HEK293 (cell line): ENCODE results near the gene RPL35A.

Experiments
- GFI1B ChIP-seq: fragments of 450-650 bp; formaldehyde crosslinking; IDR thresholded peaks from 2 replicates; pipeline ENCODE4 v1.5.1; 2016; ENCODE audit warnings: missing biosample characterization, missing genetic modification characterization
- KLF8 ChIP-seq: fragments of 450-650 bp; formaldehyde crosslinking; IDR thresholded peaks from 2 replicates; pipeline ENCODE4 v1.5.1; 2016; ENCODE audit warnings: missing biosample characterization, missing genetic modification characterization
- RBAK ChIP-seq: fragments of 450-650 bp; formaldehyde crosslinking; IDR thresholded peaks from 2 replicates; pipeline ENCODE4 v1.5.1; 2016; ENCODE audit warnings: missing biosample characterization, missing genetic modification characterization
- SALL2 ChIP-seq: fragments of 450-650 bp; formaldehyde crosslinking; IDR thresholded peaks from 2 replicates; pipeline ENCODE4 v1.5.0; 2017; ENCODE audit warnings: missing biosample characterization, mild to moderate bottlenecking, missing genetic modification characterization, borderline replicate concordance
- ZIC2 ChIP-seq: fragments of 450-650 bp; formaldehyde crosslinking; IDR thresholded peaks from 2 replicates; pipeline ENCODE4 v1.5.1; 2016; ENCODE audit warnings: missing biosample characterization, missing genetic modification characterization
- ZNF121 ChIP-seq: fragments of 450-650 bp; formaldehyde crosslinking; IDR thresholded peaks from 2 replicates; pipeline ENCODE4 v1.5.1; 2016; ENCODE audit warnings: missing biosample characterization, missing genetic modification characterization
- ZNF140 ChIP-seq: fragments of 450-650 bp; formaldehyde crosslinking; IDR thresholded peaks from 2 replicates; pipeline ENCODE4 v1.5.1; 2016; ENCODE audit warnings: missing biosample characterization, missing genetic modification characterization
- ZNF239 ChIP-seq: fragments of 450-650 bp; formaldehyde crosslinking; IDR thresholded peaks from 2 replicates; pipeline ENCODE4 v1.5.1; 2016; ENCODE audit warnings: missing biosample characterization, missing genetic modification characterization
- ZNF274 ChIP-seq, 2 experiments: fragments of 200-500 bp in 1 of 2; fragments of 450-650 bp in 1 of 2; sonication (Bioruptor generic) in 1 of 2; formaldehyde crosslinking in 1 of 2; IDR thresholded peaks; 2 replicates each; pipeline versions ENCODE4 v1.5.1 to v1.6.1; 2014 to 2016; ENCODE audit warnings: borderline replicate concordance in 1 of 2, inconsistent platforms in 1 of 2, low read length in 1 of 2, missing biosample characterization in 1 of 2, missing genetic modification characterization in 1 of 2
- ZNF324 ChIP-seq: fragments of 450-650 bp; formaldehyde crosslinking; IDR thresholded peaks from 2 replicates; pipeline ENCODE4 v1.5.1; 2016; ENCODE audit warnings: missing biosample characterization, missing genetic modification characterization
- ZNF843 ChIP-seq: fragments of 450-650 bp; formaldehyde crosslinking; IDR thresholded peaks from 2 replicates; pipeline ENCODE4 v1.5.1; 2016; ENCODE audit warnings: missing biosample characterization, missing genetic modification characterization
- TF ChIP-seq, protein P1 (sequence below): fragments of 450-650 bp; formaldehyde crosslinking; IDR thresholded peaks from 2 replicates; pipeline ENCODE4 v1.5.1; 2016; ENCODE audit warnings: missing biosample characterization, missing genetic modification characterization
- TF ChIP-seq, protein P2 (sequence below): IDR thresholded peaks from 2 replicates; pipeline ENCODE4 v1.6.1; 2011; ENCODE audit warnings: mild to moderate bottlenecking, low read depth, low read length, borderline replicate concordance

DNA sequence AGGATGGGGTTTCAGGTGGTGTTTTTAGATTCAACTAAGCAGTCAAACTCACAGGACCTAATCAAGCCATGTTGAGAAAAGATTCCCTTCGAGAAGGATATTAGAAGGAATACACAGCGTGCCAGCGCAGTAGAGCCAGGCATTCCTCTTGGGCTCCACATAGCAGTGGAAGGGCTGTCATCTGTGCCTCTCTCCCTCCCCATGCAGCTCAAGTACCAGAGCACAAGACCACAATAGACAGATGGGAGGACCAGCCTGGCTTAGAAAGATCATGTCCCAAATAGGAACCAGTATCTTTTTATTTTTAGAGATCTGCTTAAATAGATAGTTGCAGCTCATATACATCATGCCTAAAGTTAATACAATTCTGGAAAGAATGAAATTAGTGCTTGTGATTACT lies 47.9 kb downstream of the RPL35A start:
- no peak for TF ChIP-seq ZNF274 (IDR thresholded peaks at IDR 0.05; ENCODE audit: low read length)
- no peak for TF ChIP-seq ZNF274 (tag by site-specific recombination; IDR thresholded peaks at IDR 0.05; ENCODE audit: borderline replicate concordance)
- TF ChIP-seq, protein P1, sequence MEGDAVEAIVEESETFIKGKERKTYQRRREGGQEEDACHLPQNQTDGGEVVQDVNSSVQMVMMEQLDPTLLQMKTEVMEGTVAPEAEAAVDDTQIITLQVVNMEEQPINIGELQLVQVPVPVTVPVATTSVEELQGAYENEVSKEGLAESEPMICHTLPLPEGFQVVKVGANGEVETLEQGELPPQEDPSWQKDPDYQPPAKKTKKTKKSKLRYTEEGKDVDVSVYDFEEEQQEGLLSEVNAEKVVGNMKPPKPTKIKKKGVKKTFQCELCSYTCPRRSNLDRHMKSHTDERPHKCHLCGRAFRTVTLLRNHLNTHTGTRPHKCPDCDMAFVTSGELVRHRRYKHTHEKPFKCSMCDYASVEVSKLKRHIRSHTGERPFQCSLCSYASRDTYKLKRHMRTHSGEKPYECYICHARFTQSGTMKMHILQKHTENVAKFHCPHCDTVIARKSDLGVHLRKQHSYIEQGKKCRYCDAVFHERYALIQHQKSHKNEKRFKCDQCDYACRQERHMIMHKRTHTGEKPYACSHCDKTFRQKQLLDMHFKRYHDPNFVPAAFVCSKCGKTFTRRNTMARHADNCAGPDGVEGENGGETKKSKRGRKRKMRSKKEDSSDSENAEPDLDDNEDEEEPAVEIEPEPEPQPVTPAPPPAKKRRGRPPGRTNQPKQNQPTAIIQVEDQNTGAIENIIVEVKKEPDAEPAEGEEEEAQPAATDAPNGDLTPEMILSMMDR, result no peak
- TF ChIP-seq KLF8, result no peak
- TF ChIP-seq ZNF140, result no peak
- no peak for TF ChIP-seq SALL2 (tag by site-specific recombination)
- TF ChIP-seq ZNF324 (tag by site-specific recombination), result no peak
- no peak for TF ChIP-seq ZNF239
- no peak for TF ChIP-seq ZNF121 (tag by site-specific recombination)
- no peak for TF ChIP-seq RBAK
- TF ChIP-seq ZIC2 (tag by site-specific recombination), result no peak
- no peak for TF ChIP-seq ZNF843 (tag by site-specific recombination)
- no peak for TF ChIP-seq GFI1B
- TF ChIP-seq, protein P2, sequence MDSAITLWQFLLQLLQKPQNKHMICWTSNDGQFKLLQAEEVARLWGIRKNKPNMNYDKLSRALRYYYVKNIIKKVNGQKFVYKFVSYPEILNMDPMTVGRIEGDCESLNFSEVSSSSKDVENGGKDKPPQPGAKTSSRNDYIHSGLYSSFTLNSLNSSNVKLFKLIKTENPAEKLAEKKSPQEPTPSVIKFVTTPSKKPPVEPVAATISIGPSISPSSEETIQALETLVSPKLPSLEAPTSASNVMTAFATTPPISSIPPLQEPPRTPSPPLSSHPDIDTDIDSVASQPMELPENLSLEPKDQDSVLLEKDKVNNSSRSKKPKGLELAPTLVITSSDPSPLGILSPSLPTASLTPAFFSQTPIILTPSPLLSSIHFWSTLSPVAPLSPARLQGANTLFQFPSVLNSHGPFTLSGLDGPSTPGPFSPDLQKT, result no peak
